ENCODE data around the gene SLC27A5. TPM values are rescaled to one million over a fixed set of nuclear protein-coding genes. Genes with fewer than 3 reads are reported as not detected.
A peak's percentile ranks its signal among the peaks of the same experiment; 100 is the strongest.

The SLC27A5 gene
- 4.7 TPM for total RNA-seq
- long read RNA-seq, partial matches to known transcripts: 0 of 3 reads
- long read RNA-seq, other reads (novel, unspliced or antisense): 1 of 3 reads

- no peak for TF ChIP-seq CTCF (IDR thresholded peaks at IDR 0.05)
- Histone ChIP-seq H3K27ac (no peak within 1 kb of the TSS), H3K4me1 (peaks cover 15% of the 10 kb centered on the region), H3K27me3 (no peaks in the 10 kb centered on the region), H3K9me3 (no peaks in the 10 kb centered on the region), H3K36me3 (peaks cover 11% of the 10 kb centered on the region), H3K4me3 (no peak within 1 kb of the TSS)
- ATAC-seq (no peak), DNase-seq (no peak)
- intact Hi-C loops (cut with DNase I): no loop called here
These were observed at the start of gene SLC27A5 for GRCh38 chr19:58511353-58512208. Gene SLC27A5, minus strand, starts transcription at chr19:58511992. Its CDS starts 37 bp downstream, at chr19:58511955.

- intact Hi-C loops (cut with DNase I): no loop called here
- TF ChIP-seq CTCF (IDR thresholded peaks at IDR 0.05): no peak
These were observed 49.1 kb upstream of the SLC27A5 start for GRCh38 chr19:58560921-58561320.

GRCh38 chr19:58560007-58560887, 48.5 kb upstream of the SLC27A5 start:
- Histone ChIP-seq H3K9me3 (no peaks in the 10 kb centered on the region), H3K4me3 (peak overlapping the region; percentile 67), H3K27ac (peak overlapping the region; percentile 99), H3K4me1 (peaks cover 47% of the 10 kb centered on the region), H3K36me3 (peaks cover 17% of the 10 kb centered on the region), H3K27me3 (no peaks in the 10 kb centered on the region)
- TF ChIP-seq CTCF (IDR thresholded peaks at IDR 0.05): no peak
- intact Hi-C loops (cut with DNase I): no loop called here
- DNase-seq (peak; percentile 53), ATAC-seq (no peak)

More at GRCh38 chr19:58560921-58561320, 49.1 kb upstream of the SLC27A5 start:
- ATAC-seq (no peak), DNase-seq (no peak)
- Histone ChIP-seq H3K27me3 (no peaks in the 10 kb centered on the region), H3K27ac (no peak overlapping the region), H3K9me3 (no peaks in the 10 kb centered on the region), H3K4me1 (peaks cover 40% of the 10 kb centered on the region), H3K36me3 (peaks cover 11% of the 10 kb centered on the region), H3K4me3 (no peak overlapping the region)

GRCh38 chr19:58559275-58560006, 47.6 kb upstream of the SLC27A5 start:
- ATAC-seq (peak; percentile 71), DNase-seq (peak; percentile 96)
- Histone ChIP-seq H3K4me3 (peak overlapping the region; percentile 67), H3K27me3 (no peaks in the 10 kb centered on the region), H3K9me3 (no peaks in the 10 kb centered on the region), H3K36me3 (peaks cover 17% of the 10 kb centered on the region), H3K4me1 (peaks cover 48% of the 10 kb centered on the region), H3K27ac (peak overlapping the region; percentile 99)
- intact Hi-C loops (cut with DNase I): no loop called here
- no peak for TF ChIP-seq CTCF (IDR thresholded peaks at IDR 0.05)

- DNase-seq (peak; percentile 100), ATAC-seq (peak; percentile 79)
- no peaks in the 10 kb centered on the region for H3K9me3 ChIP-seq
- TF ChIP-seq CTCF (IDR thresholded peaks at IDR 0.05): no peak
- H3K27me3 ChIP-seq: no peaks in the 10 kb centered on the region
- H3K4me3 ChIP-seq: peak overlapping the region; percentile 67
- intact Hi-C loops (cut with DNase I): no loop called here
- peaks cover 17% of the 10 kb centered on the region for H3K36me3 ChIP-seq
- H3K27ac ChIP-seq: peak overlapping the region; percentile 99
- H3K4me1 ChIP-seq: peaks cover 55% of the 10 kb centered on the region
These were observed 47.0 kb upstream of the SLC27A5 start for GRCh38 chr19:58558623-58559274.

Measured in upper lobe of right lung (tissue), 1 donor.